ENCODE data around the gene ADGRL1.
"Not testable (repeated sequence)": the region's sequence is repeated elsewhere in the genome, so short reads cannot be mapped to it uniquely, and the experiment has no call there.

ADGRL1 gene

GRCh38 chr19:14221345-14221744, 15.4 kb upstream of the ADGRL1 start:
- H3K27ac ChIP-seq; DNase-seq (ENCODE audit: low read depth, low spot score): not testable (repeated sequence)

- no peak overlapping the region for H3K27ac ChIP-seq
- DNase-seq (ENCODE audit: low read depth, low spot score): no peak
Observed at GRCh38 chr19:14218620-14219330, 12.8 kb upstream of the ADGRL1 start.

- not testable (repeated sequence) for H3K27ac ChIP-seq; DNase-seq (ENCODE audit: low read depth, low spot score)
Observed at GRCh38 chr19:14217886-14218285, 11.9 kb upstream of the ADGRL1 start.

GRCh38 chr19:14214580-14214979, 8.6 kb upstream of the ADGRL1 start:
- DNase-seq (ENCODE audit: low read depth, low spot score): no peak
- H3K27ac ChIP-seq: no peak overlapping the region

DNA sequence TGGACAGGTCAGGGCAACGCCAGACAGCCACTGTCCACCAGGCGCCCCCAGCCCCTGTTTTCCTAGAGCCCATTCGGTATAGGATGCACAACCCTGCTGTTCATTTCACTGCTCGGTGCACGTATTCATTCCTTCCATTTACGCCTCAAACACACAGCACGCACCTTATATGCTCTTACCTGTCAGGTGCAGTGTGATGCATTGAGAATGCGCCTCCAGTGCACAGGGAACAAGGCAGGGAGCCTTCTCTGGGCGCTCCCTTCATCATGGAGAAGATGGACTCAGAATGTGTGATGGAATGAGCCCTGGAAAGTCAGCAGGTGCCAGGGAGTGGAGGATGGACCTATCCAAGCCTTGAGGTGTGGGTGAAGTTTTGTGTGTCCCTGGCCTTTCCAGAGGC, 4.2 kb upstream of the ADGRL1 start:
- not testable (repeated sequence) for H3K27ac ChIP-seq; DNase-seq (ENCODE audit: low read depth, low spot score)

- DNase-seq (ENCODE audit: low read depth, low spot score); H3K27ac ChIP-seq: not testable (repeated sequence)
Observed at GRCh38 chr19:14209401-14209800, 3.4 kb upstream of the ADGRL1 start.

DNA sequence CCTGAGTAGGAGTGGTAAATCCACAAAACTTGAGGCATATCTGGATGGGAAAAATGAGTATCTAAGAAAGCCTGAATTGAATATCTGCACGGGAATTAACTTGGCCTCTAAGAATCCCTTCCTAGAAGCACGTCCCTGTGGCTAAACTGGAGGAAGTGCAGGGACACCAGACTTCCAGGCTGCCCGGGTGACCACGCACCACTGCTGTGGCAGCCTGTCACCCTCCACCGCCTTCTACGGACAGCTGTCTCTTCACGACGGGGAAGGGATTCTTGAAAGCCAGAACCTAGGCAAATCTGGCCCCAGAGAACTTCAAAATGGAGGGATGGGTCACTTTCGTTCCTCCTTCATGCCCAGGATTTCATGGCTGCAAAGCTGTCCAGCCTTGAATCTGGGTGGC, 2.5 kb upstream of the ADGRL1 start:
- DNase-seq (ENCODE audit: low read depth, low spot score): not testable (repeated sequence)

GRCh38 chr19:14207796-14208195, 1.8 kb upstream of the ADGRL1 start:
- H3K27ac ChIP-seq; DNase-seq (ENCODE audit: low read depth, low spot score): not testable (repeated sequence)

More for the DNA sequence above, 2.5 kb upstream of the ADGRL1 start:
- H3K27ac ChIP-seq: not testable (repeated sequence)

- H3K27ac ChIP-seq: not testable (repeated sequence)
- DNase-seq (ENCODE audit: low read depth, low spot score): peak; percentile 80
Observed at GRCh38 chr19:14206737-14207726, 1.1 kb upstream of the ADGRL1 start.

- DNase-seq (ENCODE audit: low read depth, low spot score); H3K27ac ChIP-seq: not testable (repeated sequence)
Observed at GRCh38 chr19:14206308-14206707, 339 bp upstream of the ADGRL1 start.

GRCh38 chr19:14204676-14205451, 1.1 kb downstream of the ADGRL1 start:
- not testable (repeated sequence) for DNase-seq (ENCODE audit: low read depth, low spot score); H3K27ac ChIP-seq

- DNase-seq (ENCODE audit: low read depth, low spot score); H3K27ac ChIP-seq: not testable (repeated sequence)
Observed at GRCh38 chr19:14204219-14204618, 1.8 kb downstream of the ADGRL1 start.

DNA sequence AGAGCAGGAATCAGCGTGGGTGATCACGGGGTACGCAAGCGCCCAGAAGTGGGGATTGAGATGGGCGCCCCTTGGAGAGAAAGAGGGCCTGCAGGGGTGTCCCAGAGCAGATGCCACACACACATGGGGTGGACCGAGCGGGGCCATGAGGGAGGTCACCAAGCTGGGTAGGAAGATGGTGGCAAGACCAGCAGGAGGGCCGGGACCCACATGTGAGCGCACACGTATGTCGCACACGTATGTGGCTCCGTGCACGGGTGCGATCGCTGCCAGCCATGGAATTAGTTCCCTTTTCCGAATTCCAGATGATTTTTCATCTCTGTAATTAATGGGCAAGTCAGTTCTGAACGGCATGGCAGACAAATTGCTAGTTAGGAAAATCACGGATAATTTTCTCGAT, 2.2 kb downstream of the ADGRL1 start:
- DNase-seq (ENCODE audit: low read depth, low spot score); H3K27ac ChIP-seq: not testable (repeated sequence)

- H3K27ac ChIP-seq: no peak overlapping the region
- no peak for DNase-seq (ENCODE audit: low read depth, low spot score)
Observed at GRCh38 chr19:14203177-14203576, 2.8 kb downstream of the ADGRL1 start.

GRCh38 chr19:14201481-14201880, 4.5 kb downstream of the ADGRL1 start:
- DNase-seq (ENCODE audit: low read depth, low spot score); H3K27ac ChIP-seq: not testable (repeated sequence)

DNA sequence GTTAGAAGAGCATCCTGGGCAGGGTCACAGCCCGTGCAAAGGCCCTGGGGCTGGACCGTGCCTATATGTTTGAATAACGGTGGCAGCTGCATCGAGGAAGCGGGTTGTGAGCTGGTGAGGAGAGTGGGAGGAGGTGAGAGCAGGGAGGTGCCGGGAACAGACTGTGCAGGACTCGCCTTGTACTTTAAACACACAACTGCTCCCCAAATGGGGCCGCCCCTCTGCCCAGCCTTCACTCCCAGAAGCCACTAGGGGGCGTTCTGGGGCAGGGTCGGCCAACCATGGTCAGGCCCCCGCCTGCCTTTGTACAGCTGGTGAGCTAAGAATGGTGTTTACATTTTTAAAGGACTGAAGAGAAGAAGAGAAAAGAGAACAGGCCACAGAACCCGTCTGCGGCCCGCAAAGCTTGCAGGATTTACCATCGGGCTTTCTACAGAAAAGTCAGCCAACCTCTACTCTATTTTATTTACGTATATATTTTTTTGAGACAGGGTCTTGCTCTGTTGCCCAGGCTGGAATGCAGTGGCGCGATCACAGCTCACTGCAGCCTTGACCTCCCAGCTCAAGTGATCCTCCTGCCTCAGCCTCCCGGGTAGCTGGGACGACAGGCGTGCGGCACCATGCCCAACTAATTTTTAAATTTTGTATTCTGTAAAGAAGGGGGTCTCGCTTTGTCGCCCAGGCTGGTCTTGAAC, 5.7 kb downstream of the ADGRL1 start:
- DNase-seq (ENCODE audit: low read depth, low spot score); H3K27ac ChIP-seq: not testable (repeated sequence)

DNA sequence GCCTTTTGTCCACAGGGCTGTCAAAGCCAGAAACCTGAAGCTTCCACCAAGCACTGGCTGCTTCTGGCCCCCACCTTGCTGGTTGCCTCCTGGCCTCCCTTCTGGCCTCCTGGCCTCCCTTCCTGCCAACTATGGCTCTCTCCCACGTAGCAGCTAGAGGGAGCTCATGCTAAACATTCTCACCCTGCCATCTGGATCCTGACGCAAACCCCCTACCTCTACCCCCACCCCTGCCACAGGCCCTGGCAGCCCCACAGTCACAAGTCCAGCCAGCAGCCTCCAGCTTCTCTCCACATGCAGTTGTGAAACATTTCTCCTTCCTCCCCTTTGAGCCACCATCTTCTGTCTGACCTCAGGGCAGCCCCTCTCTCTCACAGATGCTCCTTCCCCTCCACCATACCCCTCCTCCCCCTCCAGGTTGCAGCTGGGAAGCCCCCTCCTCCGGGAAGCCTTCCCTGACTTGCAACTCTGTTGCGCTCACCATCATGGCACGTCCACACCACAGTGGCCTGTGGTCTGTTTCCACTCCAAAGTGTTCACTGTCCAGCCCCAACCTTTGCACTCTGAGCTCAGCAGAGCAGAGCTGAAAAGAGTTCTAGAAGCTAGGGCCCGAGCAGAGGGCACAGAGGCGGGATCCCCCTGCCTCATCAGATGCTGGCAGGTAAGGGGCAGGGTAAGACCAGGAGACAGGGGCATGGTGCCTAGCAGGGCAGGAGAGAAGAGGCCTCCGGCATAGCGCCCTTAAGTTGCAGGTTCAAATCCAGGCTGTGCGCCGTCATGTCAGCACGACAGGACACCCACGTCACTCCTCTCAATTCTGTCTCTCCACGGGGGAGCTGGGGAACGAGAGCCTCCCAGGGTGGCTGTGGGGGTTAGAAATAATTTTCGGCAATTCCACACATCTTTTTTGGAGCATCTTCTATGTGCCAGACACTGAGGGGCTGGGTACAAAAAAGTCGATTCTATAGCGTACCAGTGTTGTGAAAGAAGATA, 7.3 kb downstream of the ADGRL1 start:
- no peak overlapping the region for H3K27ac ChIP-seq
- DNase-seq (ENCODE audit: low read depth, low spot score): no peak

DNA sequence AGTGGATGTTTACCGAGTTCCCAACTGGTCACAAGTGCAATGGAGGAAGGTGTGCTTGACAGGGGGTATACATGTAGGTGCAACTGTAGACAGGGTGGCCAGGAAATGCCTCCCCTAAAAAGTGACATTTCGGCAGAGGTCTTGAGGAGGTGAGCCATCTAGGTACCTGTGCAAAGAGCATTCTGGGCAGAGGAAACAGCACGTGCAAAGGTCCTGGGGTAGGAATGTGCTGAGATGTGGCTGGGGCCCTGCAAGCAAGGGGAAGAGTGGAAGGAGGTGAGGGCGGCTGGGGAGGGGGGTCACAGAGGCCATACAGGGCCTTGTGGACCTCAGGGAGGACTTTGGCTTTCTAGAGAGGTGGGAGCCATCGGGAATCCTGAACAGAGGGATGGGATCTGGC, 8.1 kb downstream of the ADGRL1 start:
- no peak overlapping the region for H3K27ac ChIP-seq
- DNase-seq (ENCODE audit: low read depth, low spot score): no peak

DNA sequence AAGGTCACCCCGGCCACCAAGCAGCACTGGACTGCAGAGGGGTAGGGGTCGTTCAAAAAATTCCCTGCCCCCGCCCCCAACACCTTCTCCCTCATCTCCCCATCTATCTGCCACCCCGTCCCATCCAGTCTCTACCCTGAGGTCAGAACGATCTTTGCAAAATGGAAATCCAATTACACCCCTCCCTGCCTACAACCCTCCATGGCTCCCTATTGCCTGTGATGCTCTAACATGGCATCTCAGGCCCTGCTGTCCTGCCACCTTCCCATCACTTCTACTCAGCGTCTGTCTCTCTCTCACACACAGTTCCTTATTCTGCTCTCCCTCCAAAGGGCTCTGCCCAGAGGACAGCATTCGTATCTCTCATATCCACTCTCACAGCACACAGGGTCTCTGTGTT, 8.7 kb downstream of the ADGRL1 start:
- not testable (repeated sequence) for H3K27ac ChIP-seq; DNase-seq (ENCODE audit: low read depth, low spot score)
